ENCODE results near the gene CNNM3.

The CNNM3 gene

DNA sequence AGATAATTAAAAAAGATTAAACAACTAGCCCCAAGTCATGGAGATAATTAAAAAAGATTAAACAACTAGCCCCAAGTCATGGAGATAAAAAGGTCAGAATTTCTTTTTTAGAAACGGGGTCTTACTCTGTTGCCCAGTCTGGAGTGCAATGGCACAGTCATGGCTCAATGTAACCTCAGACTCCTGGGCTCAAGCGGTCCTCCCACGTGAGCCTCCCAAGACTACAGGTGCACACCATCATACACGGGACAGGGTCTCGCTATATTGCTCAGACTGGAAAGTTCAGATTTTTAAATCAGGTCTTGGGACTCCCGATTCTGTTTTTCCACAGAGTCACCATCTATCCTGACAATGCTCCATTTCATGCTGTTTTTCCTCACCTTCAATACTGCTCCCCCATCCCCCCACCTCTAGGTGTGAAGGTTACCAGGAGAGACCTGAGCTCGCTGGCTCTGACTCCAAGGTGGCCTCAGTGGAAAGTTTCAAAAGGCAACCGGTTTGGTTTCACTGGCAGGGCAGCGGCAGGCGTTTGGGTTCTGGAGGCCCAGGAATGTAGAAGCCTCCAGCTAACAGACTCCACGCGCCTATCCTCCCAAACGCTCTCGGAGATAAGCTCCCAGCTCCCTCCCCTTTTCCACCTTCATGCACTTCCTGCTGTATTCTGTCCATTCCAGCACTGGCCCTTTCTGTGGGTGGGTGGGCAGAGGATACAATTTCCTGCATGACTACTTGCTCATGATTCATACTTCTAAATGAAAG lies 56.7 kb downstream of the CNNM3 start:
- H3K9me3 ChIP-seq (ENCODE audit: control insufficient read depth, insufficient read depth, low read length) = no peaks in the 10 kb centered on the region
- peaks cover 22% of the 10 kb centered on the region for H3K4me1 ChIP-seq (ENCODE audit: control insufficient read depth, insufficient read depth, low read length)
- H3K9ac ChIP-seq (ENCODE audit: low read depth, low read length) = no peak overlapping the region
- peaks cover 3% of the 10 kb centered on the region for H3K27me3 ChIP-seq (ENCODE audit: control insufficient read depth, insufficient read depth, low read length)
- no peak overlapping the region for H3K4me3 ChIP-seq (ENCODE audit: low read depth, low read length)
- no peaks in the 10 kb centered on the region for H3K36me3 ChIP-seq (ENCODE audit: control insufficient read depth, insufficient read depth, low read length)

GRCh38 chr2:96873651-96874096 lies 57.6 kb downstream of the CNNM3 start:
- H3K27me3 ChIP-seq (ENCODE audit: control insufficient read depth, insufficient read depth, low read length) = peaks cover 3% of the 10 kb centered on the region
- no peak overlapping the region for H3K9ac ChIP-seq (ENCODE audit: low read depth, low read length)
- no peak overlapping the region for H3K4me3 ChIP-seq (ENCODE audit: low read depth, low read length)

GRCh38 chr2:96874198-96874831 lies 58.2 kb downstream of the CNNM3 start:
- no peaks in the 10 kb centered on the region for H3K9me3 ChIP-seq (ENCODE audit: control insufficient read depth, insufficient read depth, low read length)
- peaks cover 3% of the 10 kb centered on the region for H3K27me3 ChIP-seq (ENCODE audit: control insufficient read depth, insufficient read depth, low read length)
- H3K36me3 ChIP-seq (ENCODE audit: control insufficient read depth, insufficient read depth, low read length) = no peaks in the 10 kb centered on the region
- H3K4me3 ChIP-seq (ENCODE audit: low read depth, low read length) = no peak overlapping the region
- peak overlapping the region; percentile 54 for H3K9ac ChIP-seq (ENCODE audit: low read depth, low read length)
- H3K4me1 ChIP-seq (ENCODE audit: control insufficient read depth, insufficient read depth, low read length) = peaks cover 22% of the 10 kb centered on the region

More at GRCh38 chr2:96873651-96874096, 57.6 kb downstream of the CNNM3 start:
- peaks cover 22% of the 10 kb centered on the region for H3K4me1 ChIP-seq (ENCODE audit: control insufficient read depth, insufficient read depth, low read length)
- H3K9me3 ChIP-seq (ENCODE audit: control insufficient read depth, insufficient read depth, low read length) = no peaks in the 10 kb centered on the region
- no peaks in the 10 kb centered on the region for H3K36me3 ChIP-seq (ENCODE audit: control insufficient read depth, insufficient read depth, low read length)

GRCh38 chr2:96875498-96876268 lies 59.6 kb downstream of the CNNM3 start:
- Histone ChIP-seq H3K27me3 (ENCODE audit: control insufficient read depth, insufficient read depth, low read length) (peaks cover 3% of the 10 kb centered on the region), H3K36me3 (ENCODE audit: control insufficient read depth, insufficient read depth, low read length) (no peaks in the 10 kb centered on the region), H3K4me3 (ENCODE audit: low read depth, low read length) (no peak overlapping the region), H3K9me3 (ENCODE audit: control insufficient read depth, insufficient read depth, low read length) (no peaks in the 10 kb centered on the region), H3K4me1 (ENCODE audit: control insufficient read depth, insufficient read depth, low read length) (peaks cover 19% of the 10 kb centered on the region), H3K9ac (ENCODE audit: low read depth, low read length) (no peak overlapping the region)

DNA sequence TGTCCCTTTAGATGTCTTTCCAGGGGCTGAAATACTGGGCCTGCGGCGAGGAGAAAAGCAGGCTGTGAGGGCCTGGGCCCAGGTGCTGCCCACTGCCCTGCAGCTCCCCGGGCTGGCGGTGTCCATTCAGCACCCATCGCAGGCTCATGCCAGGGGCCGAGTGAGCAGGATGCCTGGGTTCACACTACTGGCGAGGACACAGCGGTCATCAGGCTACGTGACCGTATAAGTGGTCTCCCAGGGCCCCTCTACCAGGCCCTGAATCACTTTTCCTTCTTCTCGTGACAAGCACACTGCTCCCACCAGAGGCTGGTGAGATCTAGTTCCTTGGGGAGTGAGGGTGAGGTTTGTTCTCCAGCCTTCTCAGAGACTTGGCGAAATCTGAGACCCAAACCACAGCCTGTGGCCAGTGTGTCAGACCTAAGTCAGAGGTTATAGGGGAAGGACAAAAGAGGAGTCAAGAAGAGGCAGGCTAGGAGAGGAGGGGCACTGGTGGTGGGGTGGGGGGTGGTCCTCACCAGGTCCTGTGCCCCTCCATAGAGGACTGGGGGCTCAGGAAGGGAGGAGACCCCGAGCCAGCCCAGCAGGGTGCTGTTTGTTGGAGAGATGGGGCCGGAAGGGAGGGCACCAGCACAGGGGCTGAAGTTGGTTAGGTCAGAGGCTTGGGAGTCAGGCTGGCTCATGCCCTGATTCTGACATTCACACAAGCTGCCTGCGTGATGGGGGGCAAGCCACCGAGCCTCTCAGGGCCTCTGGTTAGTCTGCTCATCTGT lies 60.4 kb downstream of the CNNM3 start:
- H3K9me3 ChIP-seq (ENCODE audit: control insufficient read depth, insufficient read depth, low read length) = no peaks in the 10 kb centered on the region
- no peaks in the 10 kb centered on the region for H3K36me3 ChIP-seq (ENCODE audit: control insufficient read depth, insufficient read depth, low read length)
- no peaks in the 10 kb centered on the region for H3K27me3 ChIP-seq (ENCODE audit: control insufficient read depth, insufficient read depth, low read length)
- peaks cover 19% of the 10 kb centered on the region for H3K4me1 ChIP-seq (ENCODE audit: control insufficient read depth, insufficient read depth, low read length)
- H3K4me3 ChIP-seq (ENCODE audit: low read depth, low read length) = no peak overlapping the region
- H3K9ac ChIP-seq (ENCODE audit: low read depth, low read length) = no peak overlapping the region

- no peak overlapping the region for H3K9ac ChIP-seq (ENCODE audit: low read depth, low read length)
- no peaks in the 10 kb centered on the region for H3K36me3 ChIP-seq (ENCODE audit: control insufficient read depth, insufficient read depth, low read length)
- no peak overlapping the region for H3K4me3 ChIP-seq (ENCODE audit: low read depth, low read length)
- peaks cover 24% of the 10 kb centered on the region for H3K4me1 ChIP-seq (ENCODE audit: control insufficient read depth, insufficient read depth, low read length)
- H3K9me3 ChIP-seq (ENCODE audit: control insufficient read depth, insufficient read depth, low read length) = no peaks in the 10 kb centered on the region
- no peaks in the 10 kb centered on the region for H3K27me3 ChIP-seq (ENCODE audit: control insufficient read depth, insufficient read depth, low read length)
Observed at GRCh38 chr2:96877042-96877451, 61.0 kb downstream of the CNNM3 start.

GRCh38 chr2:96877631-96878092 lies 61.6 kb downstream of the CNNM3 start:
- Histone ChIP-seq H3K4me1 (ENCODE audit: control insufficient read depth, insufficient read depth, low read length) (peaks cover 28% of the 10 kb centered on the region), H3K9me3 (ENCODE audit: control insufficient read depth, insufficient read depth, low read length) (no peaks in the 10 kb centered on the region), H3K4me3 (ENCODE audit: low read depth, low read length) (no peak overlapping the region), H3K36me3 (ENCODE audit: control insufficient read depth, insufficient read depth, low read length) (no peaks in the 10 kb centered on the region), H3K27me3 (ENCODE audit: control insufficient read depth, insufficient read depth, low read length) (no peaks in the 10 kb centered on the region), H3K9ac (ENCODE audit: low read depth, low read length) (no peak overlapping the region)

DNA sequence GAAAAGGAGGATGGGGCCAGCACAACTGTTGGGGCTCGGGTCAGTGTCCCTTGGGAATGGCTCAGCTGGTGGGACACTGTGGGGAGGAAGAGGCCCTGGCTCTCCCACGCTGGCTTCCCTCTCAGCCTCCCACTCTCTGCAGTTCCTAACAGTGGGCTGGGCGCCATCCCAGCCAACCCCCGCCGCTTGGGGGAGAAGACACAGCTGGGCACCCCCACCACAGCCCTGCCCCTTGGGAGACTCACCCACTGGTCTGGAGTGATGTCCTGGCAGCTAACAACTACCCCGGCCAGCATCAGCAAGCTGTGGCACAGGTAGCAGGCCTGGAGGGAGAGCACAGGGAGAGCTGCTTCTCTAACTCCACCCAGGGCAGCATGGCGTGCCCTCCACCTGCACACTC lies 62.1 kb downstream of the CNNM3 start:
- H3K9me3 ChIP-seq (ENCODE audit: control insufficient read depth, insufficient read depth, low read length) = no peaks in the 10 kb centered on the region
- no peaks in the 10 kb centered on the region for H3K27me3 ChIP-seq (ENCODE audit: control insufficient read depth, insufficient read depth, low read length)
- H3K4me1 ChIP-seq (ENCODE audit: control insufficient read depth, insufficient read depth, low read length) = peaks cover 28% of the 10 kb centered on the region
- H3K36me3 ChIP-seq (ENCODE audit: control insufficient read depth, insufficient read depth, low read length) = no peaks in the 10 kb centered on the region
- no peak overlapping the region for H3K9ac ChIP-seq (ENCODE audit: low read depth, low read length)
- H3K4me3 ChIP-seq (ENCODE audit: low read depth, low read length) = no peak overlapping the region

DNA sequence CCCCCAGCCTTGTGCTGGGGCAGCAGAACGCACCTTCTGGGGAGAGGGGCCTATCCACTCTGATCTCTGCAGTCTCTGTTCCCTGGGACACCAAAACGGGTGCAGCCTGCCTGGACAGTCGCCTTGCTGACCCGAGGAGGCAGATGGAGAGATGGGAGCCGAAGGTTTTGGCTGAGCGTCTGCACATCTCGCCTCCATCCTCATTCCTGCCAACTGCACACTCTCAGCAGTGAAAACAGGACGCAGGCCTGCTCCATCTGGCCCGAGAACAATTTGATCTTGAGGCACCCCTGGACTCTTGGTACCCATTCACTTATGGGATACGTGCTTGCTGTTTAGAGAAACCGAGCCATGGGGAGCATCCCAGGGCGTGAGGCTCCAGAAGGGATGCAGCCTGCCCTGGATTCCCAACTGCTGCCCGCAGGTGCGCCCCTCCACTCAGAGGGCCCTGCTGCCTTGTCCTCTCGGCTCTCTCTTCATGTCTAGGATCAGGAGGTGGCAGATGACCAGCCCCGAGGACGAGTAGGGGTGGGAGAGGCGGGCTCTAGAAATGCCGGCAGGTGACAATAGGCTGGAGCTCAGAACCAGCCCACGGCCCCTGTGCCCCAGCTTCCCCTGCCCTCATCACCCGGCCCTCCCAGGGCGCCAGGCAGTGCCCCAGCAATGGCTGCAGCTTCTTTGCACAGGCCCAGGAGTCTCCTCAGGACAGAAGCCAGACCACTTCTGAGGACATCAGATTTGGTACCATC lies 62.9 kb downstream of the CNNM3 start:
- H3K27me3 ChIP-seq (ENCODE audit: control insufficient read depth, insufficient read depth, low read length) = no peaks in the 10 kb centered on the region

GRCh38 chr2:96879545-96880040 lies 63.5 kb downstream of the CNNM3 start:
- Histone ChIP-seq H3K9me3 (ENCODE audit: control insufficient read depth, insufficient read depth, low read length) (no peaks in the 10 kb centered on the region), H3K36me3 (ENCODE audit: control insufficient read depth, insufficient read depth, low read length) (no peaks in the 10 kb centered on the region), H3K27me3 (ENCODE audit: control insufficient read depth, insufficient read depth, low read length) (no peaks in the 10 kb centered on the region), H3K9ac (ENCODE audit: low read depth, low read length) (no peak overlapping the region), H3K4me1 (ENCODE audit: control insufficient read depth, insufficient read depth, low read length) (peaks cover 17% of the 10 kb centered on the region), H3K4me3 (ENCODE audit: low read depth, low read length) (no peak overlapping the region)

More for the DNA sequence above, 62.9 kb downstream of the CNNM3 start:
- Histone ChIP-seq H3K9me3 (ENCODE audit: control insufficient read depth, insufficient read depth, low read length) (no peaks in the 10 kb centered on the region), H3K9ac (ENCODE audit: low read depth, low read length) (no peak overlapping the region), H3K36me3 (ENCODE audit: control insufficient read depth, insufficient read depth, low read length) (no peaks in the 10 kb centered on the region), H3K4me3 (ENCODE audit: low read depth, low read length) (no peak overlapping the region), H3K4me1 (ENCODE audit: control insufficient read depth, insufficient read depth, low read length) (peaks cover 22% of the 10 kb centered on the region)

Data from iPS-15b (cell line).